Measurements from ENCODE around the gene ALKBH4. TPM values are rescaled to one million over a fixed set of nuclear protein-coding genes. Genes with fewer than 3 reads are reported as not detected.

The ALKBH4 gene
- total and polyA plus RNA-seq, 10 of the 15 experiments (the other 5 are each of a cell fraction or from before 2014, with no cell fraction given), result 4.1 to 16.9 (median 11.3) TPM

DNA sequence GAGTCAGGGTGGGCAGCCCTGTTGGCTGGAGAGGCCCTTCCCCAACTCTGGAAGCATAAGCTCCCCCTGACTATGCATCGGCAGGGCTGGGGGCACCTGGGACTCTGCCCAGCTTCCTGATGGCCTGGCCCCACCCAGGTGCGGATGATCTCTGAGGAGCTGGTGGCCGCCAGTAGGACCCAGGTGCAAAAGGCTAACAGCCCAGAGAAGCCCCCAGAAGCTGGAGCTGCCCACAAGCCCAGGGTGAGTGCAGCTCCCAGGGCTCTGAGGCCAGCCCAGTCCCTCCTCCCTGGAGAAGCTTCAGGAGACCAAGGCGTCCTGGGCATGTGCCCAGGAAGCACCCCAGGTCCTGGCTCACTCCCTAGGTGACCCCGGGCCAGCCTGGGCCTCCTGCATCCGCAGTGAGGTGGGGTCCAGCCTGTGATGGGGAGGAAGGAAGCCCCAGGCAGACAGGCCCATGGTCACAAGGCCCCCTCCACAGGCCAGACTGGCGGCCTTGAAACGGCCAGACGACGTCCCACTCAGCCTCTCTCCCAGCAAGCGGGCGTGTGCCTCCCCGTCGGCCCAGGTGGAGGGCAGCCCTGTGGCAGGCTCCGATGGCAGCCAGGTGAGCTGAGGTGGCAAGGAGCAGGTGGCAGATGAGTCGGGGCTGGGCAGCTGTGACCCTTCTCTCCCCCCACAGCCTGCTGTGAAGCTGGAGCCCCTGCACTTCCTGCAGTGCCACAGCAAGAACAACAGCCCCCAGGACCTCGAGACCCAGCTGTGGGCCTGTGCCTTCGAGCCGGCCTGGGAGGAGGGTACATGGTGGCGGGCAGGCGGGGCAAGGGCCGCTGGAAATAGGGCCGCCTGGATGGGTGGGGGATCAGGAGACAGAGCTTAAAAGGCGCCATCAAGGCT, 3.2 kb upstream of the ALKBH4 start:
- Histone ChIP-seq H4K20me1 (ENCODE audit: control insufficient read depth, insufficient read depth) (no peaks in the 10 kb centered on the region), H3K27ac (ENCODE audit: control insufficient read depth, insufficient read depth) (no peak overlapping the region), H3K4me1 (ENCODE audit: control insufficient read depth, insufficient read depth, low read length) (peaks cover 15% of the 10 kb centered on the region), H2AFZ (ENCODE audit: control insufficient read depth, low read depth, low read length) (no peak overlapping the region), H3K4me2 (ENCODE audit: control insufficient read depth, insufficient read depth) (no peak overlapping the region), H3K4me3 (no peak overlapping the region), H3K9ac (ENCODE audit: control insufficient read depth, insufficient read depth, low read length) (no peak overlapping the region), H3K27me3 (replicated peaks in 1 of 2; ENCODE audit: control insufficient read depth in 2 of 2, insufficient read depth in 2 of 2, low read length in 1 of 2) (no peaks in the 10 kb centered on the region), H3K36me3 (ENCODE audit: control insufficient read depth in 2 of 2, insufficient read depth in 2 of 2, low read length in 1 of 2) (peaks cover 6 to 20% of the 10 kb centered on the region in 2 experiments), H3K79me2 (ENCODE audit: control insufficient read depth, insufficient read depth, low read length) (peaks cover 29% of the 10 kb centered on the region), H3K9me3 (replicated peaks; ENCODE audit: control insufficient read depth, insufficient read depth, low read length) (no peaks in the 10 kb centered on the region)
- ATAC-seq (no peak), FAIRE-seq (no peak), DNase-seq (ENCODE audit: low read depth, low spot score) (no peak)
- ChIA-PET SMC1A (ENCODE audit: uncharacterized antibody, unreplicated experiment) (interaction anchor here (0.8 to 3.7 kb wide), 4 partner anchors 23 to 64 kb away, joined by 3 to 32 read pairs (median 4); no protein-coding TSS in a partner anchor), CTCF (interaction anchor here (0.6 to 7.0 kb wide), 12 partner anchors 18 to 1224 kb away, joined by 3 to 94 read pairs (median 4); no protein-coding TSS in a partner anchor), RAD21 (ENCODE audit: unreplicated experiment) (interaction anchor here (0.8 to 2.2 kb wide), 5 partner anchors 35 to 64 kb away, joined by 3 to 9 read pairs (median 6); partner anchors contain the start of gene ORAI2), POLR2A (interaction anchor here (0.6 kb wide), 1 partner anchor 446 kb away, joined by 3 read pairs; no protein-coding TSS in a partner anchor)
- in situ Hi-C loops (cut with MboI), result no loop called here
- WGBS (ENCODE audit: insufficient coverage, insufficient replicate concordance, low lambda C conversion rate, missing lambda C conversion rate), result 95% methylated on average over 23 of the region's 24 CpGs
- no TSS peak for BruUV-seq (replicated peaks)
- intact Hi-C loops (cut with micrococcal nuclease; ENCODE audit: unreplicated experiment), result loop anchor here (5.0 kb wide), 1 partner anchor 181 kb away; the partner anchor contains the start of gene SH2B2
- TF ChIP-seq, protein P1, sequence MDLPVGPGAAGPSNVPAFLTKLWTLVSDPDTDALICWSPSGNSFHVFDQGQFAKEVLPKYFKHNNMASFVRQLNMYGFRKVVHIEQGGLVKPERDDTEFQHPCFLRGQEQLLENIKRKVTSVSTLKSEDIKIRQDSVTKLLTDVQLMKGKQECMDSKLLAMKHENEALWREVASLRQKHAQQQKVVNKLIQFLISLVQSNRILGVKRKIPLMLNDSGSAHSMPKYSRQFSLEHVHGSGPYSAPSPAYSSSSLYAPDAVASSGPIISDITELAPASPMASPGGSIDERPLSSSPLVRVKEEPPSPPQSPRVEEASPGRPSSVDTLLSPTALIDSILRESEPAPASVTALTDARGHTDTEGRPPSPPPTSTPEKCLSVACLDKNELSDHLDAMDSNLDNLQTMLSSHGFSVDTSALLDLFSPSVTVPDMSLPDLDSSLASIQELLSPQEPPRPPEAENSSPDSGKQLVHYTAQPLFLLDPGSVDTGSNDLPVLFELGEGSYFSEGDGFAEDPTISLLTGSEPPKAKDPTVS (IDR thresholded peaks at IDR 0.05; ENCODE audit: low read depth, low read length), result no peak
- TF ChIP-seq, protein P2, sequence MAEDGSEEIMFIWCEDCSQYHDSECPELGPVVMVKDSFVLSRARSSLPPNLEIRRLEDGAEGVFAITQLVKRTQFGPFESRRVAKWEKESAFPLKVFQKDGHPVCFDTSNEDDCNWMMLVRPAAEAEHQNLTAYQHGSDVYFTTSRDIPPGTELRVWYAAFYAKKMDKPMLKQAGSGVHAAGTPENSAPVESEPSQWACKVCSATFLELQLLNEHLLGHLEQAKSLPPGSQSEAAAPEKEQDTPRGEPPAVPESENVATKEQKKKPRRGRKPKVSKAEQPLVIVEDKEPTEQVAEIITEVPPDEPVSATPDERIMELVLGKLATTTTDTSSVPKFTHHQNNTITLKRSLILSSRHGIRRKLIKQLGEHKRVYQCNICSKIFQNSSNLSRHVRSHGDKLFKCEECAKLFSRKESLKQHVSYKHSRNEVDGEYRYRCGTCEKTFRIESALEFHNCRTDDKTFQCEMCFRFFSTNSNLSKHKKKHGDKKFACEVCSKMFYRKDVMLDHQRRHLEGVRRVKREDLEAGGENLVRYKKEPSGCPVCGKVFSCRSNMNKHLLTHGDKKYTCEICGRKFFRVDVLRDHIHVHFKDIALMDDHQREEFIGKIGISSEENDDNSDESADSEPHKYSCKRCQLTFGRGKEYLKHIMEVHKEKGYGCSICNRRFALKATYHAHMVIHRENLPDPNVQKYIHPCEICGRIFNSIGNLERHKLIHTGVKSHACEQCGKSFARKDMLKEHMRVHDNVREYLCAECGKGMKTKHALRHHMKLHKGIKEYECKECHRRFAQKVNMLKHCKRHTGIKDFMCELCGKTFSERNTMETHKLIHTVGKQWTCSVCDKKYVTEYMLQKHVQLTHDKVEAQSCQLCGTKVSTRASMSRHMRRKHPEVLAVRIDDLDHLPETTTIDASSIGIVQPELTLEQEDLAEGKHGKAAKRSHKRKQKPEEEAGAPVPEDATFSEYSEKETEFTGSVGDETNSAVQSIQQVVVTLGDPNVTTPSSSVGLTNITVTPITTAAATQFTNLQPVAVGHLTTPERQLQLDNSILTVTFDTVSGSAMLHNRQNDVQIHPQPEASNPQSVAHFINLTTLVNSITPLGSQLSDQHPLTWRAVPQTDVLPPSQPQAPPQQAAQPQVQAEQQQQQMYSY (CRISPR knock-in tag; IDR thresholded peaks at IDR 0.05), result no peak
- TF ChIP-seq YY1 (IDR thresholded peaks at IDR 0.05; ENCODE audit: low read depth, low read length), result no peak
- TF ChIP-seq PAX8 (IDR thresholded peaks at IDR 0.05), result no peak
- TF ChIP-seq RUNX3 (IDR thresholded peaks at IDR 0.05; ENCODE audit: low read length), result no peak
- TF ChIP-seq, protein P3, sequence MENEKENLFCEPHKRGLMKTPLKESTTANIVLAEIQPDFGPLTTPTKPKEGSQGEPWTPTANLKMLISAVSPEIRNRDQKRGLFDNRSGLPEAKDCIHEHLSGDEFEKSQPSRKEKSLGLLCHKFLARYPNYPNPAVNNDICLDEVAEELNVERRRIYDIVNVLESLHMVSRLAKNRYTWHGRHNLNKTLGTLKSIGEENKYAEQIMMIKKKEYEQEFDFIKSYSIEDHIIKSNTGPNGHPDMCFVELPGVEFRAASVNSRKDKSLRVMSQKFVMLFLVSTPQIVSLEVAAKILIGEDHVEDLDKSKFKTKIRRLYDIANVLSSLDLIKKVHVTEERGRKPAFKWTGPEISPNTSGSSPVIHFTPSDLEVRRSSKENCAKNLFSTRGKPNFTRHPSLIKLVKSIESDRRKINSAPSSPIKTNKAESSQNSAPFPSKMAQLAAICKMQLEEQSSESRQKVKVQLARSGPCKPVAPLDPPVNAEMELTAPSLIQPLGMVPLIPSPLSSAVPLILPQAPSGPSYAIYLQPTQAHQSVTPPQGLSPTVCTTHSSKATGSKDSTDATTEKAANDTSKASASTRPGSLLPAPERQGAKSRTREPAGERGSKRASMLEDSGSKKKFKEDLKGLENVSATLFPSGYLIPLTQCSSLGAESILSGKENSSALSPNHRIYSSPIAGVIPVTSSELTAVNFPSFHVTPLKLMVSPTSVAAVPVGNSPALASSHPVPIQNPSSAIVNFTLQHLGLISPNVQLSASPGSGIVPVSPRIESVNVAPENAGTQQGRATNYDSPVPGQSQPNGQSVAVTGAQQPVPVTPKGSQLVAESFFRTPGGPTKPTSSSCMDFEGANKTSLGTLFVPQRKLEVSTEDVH (IDR thresholded peaks at IDR 0.05; ENCODE audit: low read depth, partially characterized antibody), result no peak
- no peak for TF ChIP-seq RAD51 (IDR thresholded peaks at IDR 0.05)

Data from GM12878 (cell line).